SU-DHL-6 (cell line): Measurements from ENCODE around the gene CRCP.
"Not testable (repeated sequence)": the region's sequence is repeated elsewhere in the genome, so short reads cannot be mapped to it uniquely, and the experiment has no call there.

Experiments
- EZH2phosphoT487 ChIP-seq: fragments of 200-600 bp; sonication (generic), shearing (Covaris generic); conservative IDR thresholded peaks from 2 replicates; pipeline ENCODE4 v1.6.1; 2018; ENCODE audit warnings: mild to moderate bottlenecking, antibody characterized with exemption, low read length, moderate library complexity, mixed read lengths
- TF ChIP-seq, protein P1 (sequence below): fragments of 200-600 bp; sonication (generic); IDR thresholded peaks from one replicate; pipeline ENCODE4 v1.5.1; 2017; ENCODE audit warnings: antibody characterized with exemption, mild to moderate bottlenecking, low read length, moderate library complexity; ENCODE audit not compliant: insufficient read depth, poor library complexity, severe bottlenecking

DNA sequence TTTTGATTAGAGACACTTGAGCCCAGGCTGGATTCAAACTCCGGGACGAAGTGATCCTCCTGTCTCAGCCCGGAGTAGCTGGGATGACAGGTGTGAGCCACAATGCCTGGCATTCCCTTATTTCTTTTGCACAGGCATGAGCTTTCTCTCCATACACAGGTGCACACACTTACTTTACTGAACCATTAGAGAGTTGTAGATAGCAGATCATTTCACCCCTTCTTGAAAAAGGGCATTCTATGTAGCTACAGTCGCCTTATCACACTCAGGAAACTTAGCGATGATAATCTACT, 9.9 kb downstream of the CRCP start:
- TF ChIP-seq, protein P1, sequence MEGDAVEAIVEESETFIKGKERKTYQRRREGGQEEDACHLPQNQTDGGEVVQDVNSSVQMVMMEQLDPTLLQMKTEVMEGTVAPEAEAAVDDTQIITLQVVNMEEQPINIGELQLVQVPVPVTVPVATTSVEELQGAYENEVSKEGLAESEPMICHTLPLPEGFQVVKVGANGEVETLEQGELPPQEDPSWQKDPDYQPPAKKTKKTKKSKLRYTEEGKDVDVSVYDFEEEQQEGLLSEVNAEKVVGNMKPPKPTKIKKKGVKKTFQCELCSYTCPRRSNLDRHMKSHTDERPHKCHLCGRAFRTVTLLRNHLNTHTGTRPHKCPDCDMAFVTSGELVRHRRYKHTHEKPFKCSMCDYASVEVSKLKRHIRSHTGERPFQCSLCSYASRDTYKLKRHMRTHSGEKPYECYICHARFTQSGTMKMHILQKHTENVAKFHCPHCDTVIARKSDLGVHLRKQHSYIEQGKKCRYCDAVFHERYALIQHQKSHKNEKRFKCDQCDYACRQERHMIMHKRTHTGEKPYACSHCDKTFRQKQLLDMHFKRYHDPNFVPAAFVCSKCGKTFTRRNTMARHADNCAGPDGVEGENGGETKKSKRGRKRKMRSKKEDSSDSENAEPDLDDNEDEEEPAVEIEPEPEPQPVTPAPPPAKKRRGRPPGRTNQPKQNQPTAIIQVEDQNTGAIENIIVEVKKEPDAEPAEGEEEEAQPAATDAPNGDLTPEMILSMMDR, result not testable (repeated sequence)
- not testable (repeated sequence) for TF ChIP-seq EZH2phosphoT487
